GM19193 (cell line): Measurements from ENCODE around the gene PKIB.

Source experiments
- POLR2A ChIP-seq: IDR thresholded peaks from 4 replicates; pipeline ENCODE4 v1.6.1; 2011; ENCODE audit not compliant: insufficient read depth, insufficient read length; ENCODE audit errors: extremely low read depth

Gene PKIB

DNA sequence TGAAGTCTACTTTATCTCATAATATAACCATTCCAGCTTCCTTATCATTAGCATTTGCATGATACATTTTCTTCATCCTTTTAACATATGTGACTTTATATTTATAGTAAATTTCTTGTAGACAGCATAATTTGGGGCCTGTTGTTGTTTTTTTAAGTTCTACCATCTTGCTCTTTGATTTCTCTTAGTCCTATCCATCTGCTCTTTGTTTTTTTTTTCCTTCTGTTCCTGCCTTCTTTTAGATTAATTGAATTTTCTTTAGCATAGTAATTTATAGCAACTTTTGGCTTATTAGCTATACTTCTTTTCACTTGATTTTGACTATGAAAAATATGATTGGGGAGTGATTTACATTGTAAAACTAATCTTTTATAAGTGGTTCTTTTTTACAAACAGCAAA is 150.1 kb downstream of the PKIB start:
- no peak for TF ChIP-seq POLR2A

DNA sequence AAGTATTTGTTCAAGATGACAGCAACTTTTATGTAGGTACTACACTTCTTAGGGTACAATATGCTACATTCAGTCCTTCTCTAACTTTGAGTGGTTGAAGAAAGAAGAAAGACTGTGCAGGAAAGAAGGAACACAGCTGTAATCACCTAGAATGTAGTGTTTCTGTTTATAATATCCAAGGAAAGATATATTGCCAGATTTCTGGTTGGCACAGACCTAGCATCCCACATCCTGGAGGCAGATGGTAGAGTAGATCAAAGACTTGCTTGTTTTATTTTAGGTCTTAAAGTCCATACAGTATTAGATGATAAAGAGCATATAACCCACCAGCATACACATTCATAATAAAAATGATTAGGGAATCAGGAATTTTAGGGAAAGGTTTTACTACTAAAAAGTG is 156.1 kb downstream of the PKIB start:
- TF ChIP-seq POLR2A = no peak

DNA sequence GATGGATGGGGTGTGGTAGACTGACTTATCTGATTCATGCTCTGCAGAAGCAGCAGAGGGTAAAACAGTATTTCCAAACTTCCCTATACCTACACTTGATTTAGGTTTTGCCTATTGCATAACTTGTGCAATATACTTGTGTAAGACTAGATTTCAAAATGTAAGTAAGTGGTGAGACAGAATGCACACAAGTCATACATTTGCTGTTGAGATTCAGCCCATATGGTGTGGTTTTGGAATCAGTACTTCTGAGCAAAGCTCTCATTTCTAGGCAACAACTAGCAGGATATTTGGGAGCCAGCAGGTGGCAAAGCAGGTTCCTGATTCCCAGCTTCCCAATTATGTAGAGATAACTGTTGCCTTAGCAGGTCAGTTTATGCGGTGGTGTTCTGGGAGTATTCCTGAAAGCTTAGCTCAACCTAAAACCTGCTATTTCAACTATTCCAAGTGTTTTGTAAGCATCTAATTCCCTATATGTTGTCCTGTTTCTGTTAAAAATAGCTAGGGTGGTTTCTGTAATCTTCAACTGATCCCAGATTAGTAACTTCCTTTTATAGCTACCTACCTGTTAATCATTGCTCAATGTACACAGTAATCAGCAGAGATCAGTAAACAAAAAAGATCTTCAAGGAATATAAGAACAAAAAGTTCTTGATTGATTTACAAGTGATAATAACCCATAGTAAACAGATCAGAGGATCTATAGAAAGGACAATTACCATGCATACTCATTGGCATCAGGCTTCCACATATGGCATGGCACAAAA is 160.8 kb downstream of the PKIB start:
- no peak for TF ChIP-seq POLR2A

DNA sequence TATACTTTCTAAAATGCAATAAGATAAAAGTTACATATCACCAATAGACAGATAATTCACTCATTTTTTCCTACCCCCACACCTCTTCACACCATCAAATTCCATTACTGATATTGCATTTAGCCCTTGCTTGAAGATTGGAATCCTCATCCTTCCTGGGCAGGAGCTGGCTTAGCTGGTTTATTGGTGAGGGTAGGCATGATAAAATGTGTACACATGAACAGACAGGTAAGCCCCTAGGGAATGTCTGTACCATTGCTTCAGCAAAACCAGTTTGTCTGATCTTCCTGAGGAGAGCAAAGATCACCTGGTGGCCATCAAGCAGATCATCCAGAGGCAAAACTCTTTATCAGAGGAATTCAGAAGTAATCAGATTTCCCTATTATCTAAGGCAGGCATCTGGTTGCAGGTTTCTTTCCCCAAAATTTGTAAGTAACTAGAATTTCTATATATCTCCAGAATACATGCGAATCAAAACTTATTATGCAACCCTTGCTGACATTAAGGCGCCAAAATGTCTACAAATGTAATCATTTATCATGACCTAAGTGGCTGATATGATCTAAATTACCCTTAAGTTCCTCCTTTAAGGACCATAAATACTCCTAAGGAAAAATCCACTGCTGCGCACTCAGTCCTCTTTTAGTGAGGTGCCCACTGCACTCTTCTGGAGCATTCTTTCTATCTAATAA is 162.7 kb downstream of the PKIB start:
- TF ChIP-seq POLR2A = no peak
